ENCODE data around the gene ZNF652. TPM values are rescaled to one million over a fixed set of nuclear protein-coding genes. Genes with fewer than 3 reads are reported as not detected.

Gene ZNF652
- total RNA-seq, 1 donor from 2014 or later, result 38.7 TPM

- no peaks in the 10 kb centered on the region for H3K27me3 Mint-ChIP-seq (ENCODE audit: unreplicated experiment)
- no peak for DNase-seq (ENCODE audit: extremely low spot score, unreplicated experiment)
- H3K4me3 Mint-ChIP-seq (ENCODE audit: unreplicated experiment), result no peak overlapping the region
- H3K27ac Mint-ChIP-seq (ENCODE audit: unreplicated experiment), result no peak overlapping the region
- no peak for TF ChIP-seq CTCF (IDR thresholded peaks at IDR 0.05)
- no peaks in the 10 kb centered on the region for H3K9me3 Mint-ChIP-seq (ENCODE audit: unreplicated experiment)
- H3K36me3 Mint-ChIP-seq (ENCODE audit: unreplicated experiment), result no peaks in the 10 kb centered on the region
- H3K4me1 Mint-ChIP-seq (ENCODE audit: unreplicated experiment), result peaks cover 9% of the 10 kb centered on the region
These were observed 109.8 kb downstream of the ZNF652 start for GRCh38 chr17:49252148-49252695.

DNA sequence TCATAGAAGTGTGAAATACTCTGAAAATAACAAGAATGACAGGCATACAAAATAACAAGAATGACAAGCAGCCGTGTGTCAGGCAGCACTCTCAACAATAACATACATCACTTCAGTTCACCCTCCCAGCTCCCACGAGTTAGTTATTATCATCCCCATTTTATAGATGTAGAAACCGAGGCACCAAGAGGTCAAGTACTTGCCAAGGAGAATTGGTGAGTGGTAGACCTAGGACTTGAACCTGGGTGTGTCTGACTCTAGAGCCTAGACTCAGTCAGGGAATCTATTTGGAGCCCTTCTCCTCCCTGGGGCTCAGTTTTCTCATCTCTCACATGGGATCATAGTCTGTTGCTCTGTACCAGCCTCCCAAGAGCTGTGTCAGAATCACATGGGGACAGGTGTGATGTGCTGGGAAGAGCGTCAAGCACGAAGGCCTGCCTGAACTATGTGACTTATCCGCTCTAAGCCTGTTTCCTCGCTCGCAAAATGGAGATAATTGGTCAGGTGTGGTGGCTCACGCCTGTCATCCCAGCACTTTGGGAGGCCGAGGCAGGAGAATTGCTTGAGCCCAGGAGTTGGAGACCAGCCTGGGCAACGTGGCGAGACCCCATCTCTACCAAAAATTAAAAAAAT lies 112.0 kb downstream of the ZNF652 start:
- H3K36me3 Mint-ChIP-seq (ENCODE audit: unreplicated experiment), result no peaks in the 10 kb centered on the region
- no peaks in the 10 kb centered on the region for H3K27me3 Mint-ChIP-seq (ENCODE audit: unreplicated experiment)
- H3K4me3 Mint-ChIP-seq (ENCODE audit: unreplicated experiment), result no peak overlapping the region
- peaks cover 9% of the 10 kb centered on the region for H3K4me1 Mint-ChIP-seq (ENCODE audit: unreplicated experiment)
- no peak for TF ChIP-seq CTCF (IDR thresholded peaks at IDR 0.05)
- H3K9me3 Mint-ChIP-seq (ENCODE audit: unreplicated experiment), result no peaks in the 10 kb centered on the region
- no peak for DNase-seq (ENCODE audit: extremely low spot score, unreplicated experiment)
- H3K27ac Mint-ChIP-seq (ENCODE audit: unreplicated experiment), result no peak overlapping the region

DNA sequence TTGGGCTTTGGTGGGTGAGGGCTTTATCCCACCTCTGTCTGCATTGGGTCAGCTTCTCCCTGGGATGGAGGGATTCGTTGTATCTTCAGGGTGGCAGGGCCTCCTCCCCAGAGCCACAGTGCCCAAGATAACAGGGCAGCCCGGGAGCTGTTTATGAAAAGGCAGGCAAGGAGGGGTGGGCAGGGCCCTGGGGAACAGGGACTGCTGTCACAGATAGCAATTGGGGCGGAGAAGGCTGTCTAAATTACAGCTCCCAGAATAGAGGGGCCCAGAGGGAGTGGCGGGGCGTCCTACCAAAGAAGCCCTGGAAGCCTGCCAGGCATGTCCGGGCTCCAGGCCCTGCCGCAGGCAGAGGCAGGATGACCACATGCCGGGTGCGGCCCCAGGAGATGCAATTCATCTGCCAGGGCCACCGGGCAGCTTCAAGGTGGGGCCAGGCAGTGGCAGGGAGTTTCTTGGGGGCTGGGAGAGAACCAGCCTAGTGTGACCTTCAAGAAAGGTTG lies 112.7 kb downstream of the ZNF652 start:
- no peaks in the 10 kb centered on the region for H3K27me3 Mint-ChIP-seq (ENCODE audit: unreplicated experiment)
- no peak overlapping the region for H3K4me3 Mint-ChIP-seq (ENCODE audit: unreplicated experiment)
- H3K9me3 Mint-ChIP-seq (ENCODE audit: unreplicated experiment), result no peaks in the 10 kb centered on the region
- H3K36me3 Mint-ChIP-seq (ENCODE audit: unreplicated experiment), result no peaks in the 10 kb centered on the region
- H3K4me1 Mint-ChIP-seq (ENCODE audit: unreplicated experiment), result peaks cover 9% of the 10 kb centered on the region
- H3K27ac Mint-ChIP-seq (ENCODE audit: unreplicated experiment), result no peak overlapping the region
- TF ChIP-seq CTCF (IDR thresholded peaks at IDR 0.05), result no peak
- no peak for DNase-seq (ENCODE audit: extremely low spot score, unreplicated experiment)

GRCh38 chr17:49247944-49248343 lies 114.1 kb downstream of the ZNF652 start:
- Mint-ChIP-seq H3K4me1 (ENCODE audit: unreplicated experiment) (peaks cover 9% of the 10 kb centered on the region), H3K27me3 (ENCODE audit: unreplicated experiment) (no peaks in the 10 kb centered on the region), H3K36me3 (ENCODE audit: unreplicated experiment) (no peaks in the 10 kb centered on the region), H3K4me3 (ENCODE audit: unreplicated experiment) (no peak overlapping the region), H3K27ac (ENCODE audit: unreplicated experiment) (no peak overlapping the region), H3K9me3 (ENCODE audit: unreplicated experiment) (no peaks in the 10 kb centered on the region)
- no peak for TF ChIP-seq CTCF (IDR thresholded peaks at IDR 0.05)
- no peak for DNase-seq (ENCODE audit: extremely low spot score, unreplicated experiment)

GRCh38 chr17:49244839-49245238 lies 117.2 kb downstream of the ZNF652 start:
- H3K9me3 Mint-ChIP-seq (ENCODE audit: unreplicated experiment), result no peaks in the 10 kb centered on the region

More at GRCh38 chr17:49244839-49245238, 117.2 kb downstream of the ZNF652 start:
- H3K27me3 Mint-ChIP-seq (ENCODE audit: unreplicated experiment), result peaks cover 8% of the 10 kb centered on the region
- DNase-seq (ENCODE audit: extremely low spot score, unreplicated experiment), result no peak
- H3K4me3 Mint-ChIP-seq (ENCODE audit: unreplicated experiment), result no peak overlapping the region
- no peak for TF ChIP-seq CTCF (IDR thresholded peaks at IDR 0.05)
- H3K27ac Mint-ChIP-seq (ENCODE audit: unreplicated experiment), result no peak overlapping the region
- peaks cover 9% of the 10 kb centered on the region for H3K4me1 Mint-ChIP-seq (ENCODE audit: unreplicated experiment)
- no peaks in the 10 kb centered on the region for H3K36me3 Mint-ChIP-seq (ENCODE audit: unreplicated experiment)

Small RNAs within 50 kb of the gene (microRNA-seq; reads per million reads assigned to microRNA genes)
- gene MIR6129 (ENCODE audit: unreplicated experiment), result not detected

Other genes starting within 250 kb of the ZNF652 start
- gene B4GALNT2, start 229.5 kb downstream of the ZNF652 start, total RNA-seq, result 0.03 TPM in 2 replicates
- not detected in 2 replicates for gene GNGT2, start 151.7 kb downstream of the ZNF652 start, total RNA-seq
- gene ABI3, start 151.5 kb downstream of the ZNF652 start, total RNA-seq, result 0.19 TPM in 1 of 2 replicates, not detected in the other
- gene PHOSPHO1, start 131.5 kb downstream of the ZNF652 start, total RNA-seq, result not detected in 2 replicates
- 128 and 131 TPM in 2 replicates for gene PHB1, start 52.6 kb upstream of the ZNF652 start, total RNA-seq
- gene NGFR, start 133.0 kb upstream of the ZNF652 start, total RNA-seq, result 2.8 and 3.6 TPM in 2 replicates
- gene NXPH3, start 213.6 kb upstream of the ZNF652 start, total RNA-seq, result 1.3 and 1.6 TPM in 2 replicates

Measured in osteocyte (in vitro differentiated cells).